ENCODE data around the gene AKAP9.

DNA sequence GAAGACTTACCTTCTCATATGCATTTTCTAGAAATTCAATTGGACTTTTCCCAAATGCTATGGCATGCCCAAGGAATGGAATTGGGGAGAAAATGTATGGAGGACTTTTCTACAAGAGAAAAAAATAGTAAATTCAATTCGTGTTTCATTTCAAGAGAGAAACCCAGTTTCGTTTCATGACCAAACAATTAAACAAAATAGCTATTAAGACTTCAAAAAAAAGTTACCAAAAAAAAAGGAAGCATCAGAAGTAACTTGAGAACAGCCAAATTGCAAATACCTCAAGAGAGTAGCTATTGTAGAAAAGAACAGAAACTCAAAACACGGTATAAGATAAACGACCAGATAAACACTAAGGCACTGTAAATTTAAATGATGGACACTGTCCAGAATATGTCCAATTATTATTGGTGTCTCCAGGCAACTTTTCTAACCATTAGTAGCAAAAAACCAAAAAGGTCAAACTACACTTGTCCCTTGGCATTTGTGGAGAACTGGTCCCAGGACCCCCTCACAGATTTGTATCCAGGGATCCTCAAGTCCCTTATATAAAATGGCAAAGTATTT is 191.2 kb downstream of the AKAP9 start:
- TF ChIP-seq EZH2 (IDR thresholded peaks at IDR 0.05; ENCODE audit: borderline replicate concordance, low read depth, low read length, poor library complexity, severe bottlenecking) = no peak
- TF ChIP-seq, protein P1, sequence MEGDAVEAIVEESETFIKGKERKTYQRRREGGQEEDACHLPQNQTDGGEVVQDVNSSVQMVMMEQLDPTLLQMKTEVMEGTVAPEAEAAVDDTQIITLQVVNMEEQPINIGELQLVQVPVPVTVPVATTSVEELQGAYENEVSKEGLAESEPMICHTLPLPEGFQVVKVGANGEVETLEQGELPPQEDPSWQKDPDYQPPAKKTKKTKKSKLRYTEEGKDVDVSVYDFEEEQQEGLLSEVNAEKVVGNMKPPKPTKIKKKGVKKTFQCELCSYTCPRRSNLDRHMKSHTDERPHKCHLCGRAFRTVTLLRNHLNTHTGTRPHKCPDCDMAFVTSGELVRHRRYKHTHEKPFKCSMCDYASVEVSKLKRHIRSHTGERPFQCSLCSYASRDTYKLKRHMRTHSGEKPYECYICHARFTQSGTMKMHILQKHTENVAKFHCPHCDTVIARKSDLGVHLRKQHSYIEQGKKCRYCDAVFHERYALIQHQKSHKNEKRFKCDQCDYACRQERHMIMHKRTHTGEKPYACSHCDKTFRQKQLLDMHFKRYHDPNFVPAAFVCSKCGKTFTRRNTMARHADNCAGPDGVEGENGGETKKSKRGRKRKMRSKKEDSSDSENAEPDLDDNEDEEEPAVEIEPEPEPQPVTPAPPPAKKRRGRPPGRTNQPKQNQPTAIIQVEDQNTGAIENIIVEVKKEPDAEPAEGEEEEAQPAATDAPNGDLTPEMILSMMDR (conservative IDR thresholded peaks at IDR 0.05; ENCODE audit: low read depth, low read length) = no peak

Measured in A673 (cell line).